B cell (primary cell): ENCODE measurements around the gene KCNQ1OT1. TPM values are rescaled to one million over a fixed set of nuclear protein-coding genes. Genes with fewer than 3 reads are reported as not detected.

Experiments used
- ATAC-seq: fragments of 200-7000 bp; cut with Tn5 transposase; one replicate; pipeline ENCODE4 v1.10.0; 2021; ENCODE audit warnings: low read depth, mild to moderate bottlenecking, moderate number of reproducible peaks, moderate library complexity
- CTCF ChIA-PET: fragments of 350-600 bp; sonication (Branson Sonifier 250); formaldehyde crosslinking; loops from one replicate; lab custom pipeline; 2021; ENCODE audit warnings: antibody characterized with exemption, inconsistent platforms; lab: Charles Lee
- POLR2A ChIA-PET: fragments of 350-600 bp; sonication (Branson Sonifier 250); formaldehyde crosslinking; loops from one replicate; lab custom pipeline; 2021; ENCODE audit warnings: antibody characterized with exemption; lab: Charles Lee
- DNase-seq: peaks from one replicate; pipeline ENCODE4 v3.0.0; 2013
- H2AFZ ChIP-seq: 2 replicates; pipeline ENCODE4 v1.6.1; 2012; ENCODE audit warnings: mild to moderate bottlenecking, low read depth, low read length; ENCODE audit not compliant: insufficient read depth, poor library complexity, severe bottlenecking
- H3K27ac ChIP-seq, 2 donors: 1 replicate in 1 of 2; 2 replicates in 1 of 2; pipeline ENCODE4 v1.5.1; 2012 to 2013; ENCODE audit warnings: low read length in 2 of 2, mild to moderate bottlenecking in 2 of 2, moderate library complexity in 1 of 2
- H3K27me3 ChIP-seq, 4 experiments: fragments of 200-600 bp in 1 of 4; sonication (generic) in 1 of 4; replicated peaks in 1 of 4; 1 replicate in 2 of 4; 2 replicates in 2 of 4; pipeline versions ENCODE4 v1.6.1 to v1.7.0; 2013 to 2016; ENCODE audit warnings: low read length in 3 of 4, mild to moderate bottlenecking in 2 of 4, mixed read lengths in 1 of 4, moderate library complexity in 1 of 4; ENCODE audit not compliant: insufficient read depth in 4 of 4, control insufficient read depth in 3 of 4; ENCODE audit errors: control extremely low read depth in 1 of 4
- H3K36me3 ChIP-seq, 2 experiments: replicated peaks in 1 of 2; 1 replicate in 1 of 2; 2 replicates in 1 of 2; pipeline versions ENCODE4 v1.6.1 to v1.7.1; 2013; ENCODE audit warnings: low read length in 1 of 2; ENCODE audit not compliant: insufficient read depth in 2 of 2, control insufficient read depth in 1 of 2; ENCODE audit errors: control extremely low read depth in 1 of 2, extremely low read depth in 1 of 2
- H3K4me1 ChIP-seq, 2 donors: fragments of 200-600 bp in 1 of 2; sonication (generic) in 1 of 2; 1 replicate in 1 of 2; 2 replicates in 1 of 2; pipeline versions ENCODE4 v1.5.1 to v1.6.1; 2013 to 2017; ENCODE audit warnings: low read length in 2 of 2; ENCODE audit not compliant: control insufficient read depth in 2 of 2, insufficient read depth in 2 of 2
- H3K4me2 ChIP-seq: replicated peaks from 2 replicates; pipeline ENCODE3; 2012; ENCODE audit warnings: mild to moderate bottlenecking, low read depth, low read length; ENCODE audit not compliant: poor library complexity, severe bottlenecking
- H3K4me3 ChIP-seq, 5 experiments: fragments of 200-600 bp in 1 of 5; sonication (generic) in 1 of 5; 1 replicate in 3 of 5; 2 replicates in 2 of 5; pipeline versions ENCODE4 v1.5.1 to v1.7.0; 2011 to 2016; ENCODE audit warnings: low read length in 4 of 5, mild to moderate bottlenecking in 4 of 5, low read depth in 2 of 5, control low read depth in 1 of 5, moderate library complexity in 1 of 5; ENCODE audit not compliant: insufficient read depth in 1 of 5; ENCODE audit errors: control extremely low read depth in 1 of 5, extremely low read depth in 1 of 5
- H3K79me2 ChIP-seq: fragments of 200-600 bp; sonication (generic); one replicate; pipeline ENCODE4 v1.6.0; 2016; ENCODE audit warnings: low read length; ENCODE audit not compliant: control insufficient read depth, insufficient read depth
- H3K9ac ChIP-seq: fragments of 200-600 bp; sonication (generic); 2 replicates; pipeline ENCODE4 v1.6.1; 2017; ENCODE audit warnings: mild to moderate bottlenecking, low read length, moderate library complexity
- H3K9me3 ChIP-seq, 3 donors: one replicate each; pipeline versions ENCODE4 v1.6.1 to v1.7.1; 2013; ENCODE audit warnings: low read length in 2 of 3; ENCODE audit not compliant: control insufficient read depth in 2 of 3, insufficient read depth in 1 of 3; ENCODE audit errors: control extremely low read depth in 1 of 3
- H4K20me1 ChIP-seq: 2 replicates; pipeline ENCODE4 v1.6.0; 2012; ENCODE audit warnings: mild to moderate bottlenecking, low read length; ENCODE audit not compliant: insufficient read depth, control insufficient read depth, poor library complexity, severe bottlenecking
- H3K27ac Mint-ChIP-seq: one replicate; pipeline ENCODE4 v1.8.0; 2021; ENCODE audit warnings: mixed read lengths
- H3K27me3 Mint-ChIP-seq: one replicate; pipeline ENCODE4 v1.8.0; 2021; ENCODE audit warnings: mixed read lengths
- H3K4me1 Mint-ChIP-seq: one replicate; pipeline ENCODE4 v1.8.0; 2021; ENCODE audit warnings: mixed read lengths
- H3K4me3 Mint-ChIP-seq: one replicate; pipeline ENCODE4 v1.8.0; 2021; ENCODE audit warnings: mixed read lengths
- H3K9me3 Mint-ChIP-seq: one replicate; pipeline ENCODE4 v1.8.0; 2022; ENCODE audit warnings: mixed read lengths; ENCODE audit not compliant: insufficient read depth
- EZH2 ChIP-seq: IDR thresholded peaks from 2 replicates; pipeline ENCODE4 v1.6.1; 2012; ENCODE audit warnings: borderline replicate concordance, low read depth, mild to moderate bottlenecking, moderate library complexity, low read length; ENCODE audit not compliant: insufficient read depth, poor library complexity, severe bottlenecking
- WGBS: methylation state at CpG from one replicate; pipeline ENCODE4 v1.1.5; 2013; ENCODE audit warnings: missing lambda C conversion rate; ENCODE audit not compliant: insufficient coverage; 5-methylcytosine and 5-hydroxymethylcytosine counted together
- intact Hi-C: fragments of 100-400 bp; cut with micrococcal nuclease; formaldehyde crosslinking; loops from one replicate; pipeline ENCODE4 v1.10.0; 2022
- polyA plus RNA-seq: library from polyadenylated mRNA; depleted of rRNA; stranded (reverse); fragments of >200 nt; gene quantifications from 2 replicates; pipeline ENCODE4 v1.2.3, GENCODE V29; 2012
- total RNA-seq, 2 donors: library from RNA; stranded (reverse); fragments of 120-200 nt in 1 of 2; gene quantifications; 1 replicate in 1 of 2; 2 replicates in 1 of 2; pipeline versions ENCODE4 v1.2.3 to v1.2.4, GENCODE V29; 2013 to 2022
- TF ChIP-seq, protein P1 (sequence below): fragments of 200-600 bp; IDR thresholded peaks from one replicate; pipeline ENCODE4 v1.8.0; 2022; ENCODE audit warnings: antibody characterized with exemption, mild to moderate bottlenecking

The KCNQ1OT1 gene
- total and polyA plus RNA-seq, 2 donors (not counting 1 experiment from before 2014, with no cell fraction given): 0.03 to 0.89 TPM

DNA sequence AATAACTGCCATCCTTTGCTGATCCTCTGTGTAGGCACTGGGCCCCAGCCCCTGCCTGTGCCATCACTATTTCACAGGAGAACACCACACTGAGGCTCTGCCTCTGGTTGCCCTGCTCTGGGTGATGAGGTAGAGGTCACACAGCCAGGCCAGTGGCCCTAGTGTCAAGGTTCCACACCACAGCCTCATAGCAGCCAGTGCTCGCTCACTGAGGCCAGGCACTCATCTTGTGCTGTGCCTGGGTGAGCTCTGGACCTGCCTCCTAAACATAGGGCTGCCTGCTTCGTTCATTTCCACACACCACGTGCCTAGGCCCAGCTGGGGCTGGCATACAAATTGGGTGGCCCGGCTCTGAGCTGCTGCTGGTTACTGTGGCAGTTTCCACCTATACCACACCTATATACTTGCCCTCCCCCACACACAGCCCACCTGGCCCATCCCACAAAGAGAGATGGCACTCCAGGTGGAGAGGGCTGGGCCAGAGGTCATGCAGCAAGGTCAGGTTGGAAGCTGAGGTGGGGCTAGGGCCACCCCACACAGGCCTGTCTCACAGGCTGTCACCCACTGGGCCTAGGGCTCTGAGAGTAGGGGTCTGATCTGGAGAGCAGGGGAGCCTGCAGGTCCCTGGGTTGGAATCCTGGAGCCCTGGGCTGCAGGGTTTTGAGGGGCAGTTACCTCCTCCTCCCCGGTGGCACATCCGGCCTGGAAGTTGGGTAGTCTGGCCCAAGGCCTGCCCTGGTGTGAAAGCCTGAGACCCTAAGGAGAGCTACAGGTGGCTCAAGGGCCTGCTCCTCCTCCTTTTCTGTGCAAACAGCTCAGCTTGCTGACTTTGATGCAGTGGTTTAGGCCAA is 11.2 kb downstream of the KCNQ1OT1 start:
- CTCF ChIA-PET: no interaction called here
- H3K79me2 ChIP-seq: peaks cover 5% of the 10 kb centered on the region
- peaks cover 12% of the 10 kb centered on the region for H3K4me1 Mint-ChIP-seq

GRCh38 chr11:2687782-2688191 is 12.0 kb downstream of the KCNQ1OT1 start:
- CTCF ChIA-PET: no interaction called here
- 81% methylated on average over 7 of the region's 7 CpGs for WGBS
- H2AFZ ChIP-seq: no peak overlapping the region
- intact Hi-C loops: no loop called here
- TF ChIP-seq, protein P1, sequence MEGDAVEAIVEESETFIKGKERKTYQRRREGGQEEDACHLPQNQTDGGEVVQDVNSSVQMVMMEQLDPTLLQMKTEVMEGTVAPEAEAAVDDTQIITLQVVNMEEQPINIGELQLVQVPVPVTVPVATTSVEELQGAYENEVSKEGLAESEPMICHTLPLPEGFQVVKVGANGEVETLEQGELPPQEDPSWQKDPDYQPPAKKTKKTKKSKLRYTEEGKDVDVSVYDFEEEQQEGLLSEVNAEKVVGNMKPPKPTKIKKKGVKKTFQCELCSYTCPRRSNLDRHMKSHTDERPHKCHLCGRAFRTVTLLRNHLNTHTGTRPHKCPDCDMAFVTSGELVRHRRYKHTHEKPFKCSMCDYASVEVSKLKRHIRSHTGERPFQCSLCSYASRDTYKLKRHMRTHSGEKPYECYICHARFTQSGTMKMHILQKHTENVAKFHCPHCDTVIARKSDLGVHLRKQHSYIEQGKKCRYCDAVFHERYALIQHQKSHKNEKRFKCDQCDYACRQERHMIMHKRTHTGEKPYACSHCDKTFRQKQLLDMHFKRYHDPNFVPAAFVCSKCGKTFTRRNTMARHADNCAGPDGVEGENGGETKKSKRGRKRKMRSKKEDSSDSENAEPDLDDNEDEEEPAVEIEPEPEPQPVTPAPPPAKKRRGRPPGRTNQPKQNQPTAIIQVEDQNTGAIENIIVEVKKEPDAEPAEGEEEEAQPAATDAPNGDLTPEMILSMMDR: no peak
- TF ChIP-seq EZH2: no peak
- H3K79me2 ChIP-seq: peaks cover 5% of the 10 kb centered on the region
- H3K27me3 ChIP-seq: no peaks in the 10 kb centered on the region
- ATAC-seq: no peak
- Mint-ChIP-seq H3K4me3 (no peak overlapping the region), H3K27ac (no peak overlapping the region), H3K27me3 (no peaks in the 10 kb centered on the region), H3K4me1 (peaks cover 12% of the 10 kb centered on the region), H3K9me3 (no peaks in the 10 kb centered on the region)
- H3K4me1 ChIP-seq: peaks cover 0 to 5% of the 10 kb centered on the region in 2 donors
- H3K4me2 ChIP-seq: no peak overlapping the region
- no peaks in the 10 kb centered on the region for H4K20me1 ChIP-seq
- no peak overlapping the region for H3K4me3 ChIP-seq
- no peaks in the 10 kb centered on the region for H3K36me3 ChIP-seq
- no peak overlapping the region for H3K27ac ChIP-seq
- POLR2A ChIA-PET: no interaction called here
- no peak for DNase-seq
- H3K9ac ChIP-seq: no peak overlapping the region
- no peaks in the 10 kb centered on the region for H3K9me3 ChIP-seq

More for the DNA sequence above, 11.2 kb downstream of the KCNQ1OT1 start:
- Histone ChIP-seq H3K9me3 (no peaks in the 10 kb centered on the region), H3K4me3 (no peak overlapping the region), H3K36me3 (no peaks in the 10 kb centered on the region), H3K9ac (no peak overlapping the region), H2AFZ (no peak overlapping the region), H3K27ac (no peak overlapping the region), H4K20me1 (no peaks in the 10 kb centered on the region), H3K4me2 (no peak overlapping the region), H3K27me3 (no peaks in the 10 kb centered on the region), H3K4me1 (peaks cover under 1 to 6% of the 10 kb centered on the region in 2 donors)
- no peaks in the 10 kb centered on the region for H3K27me3 Mint-ChIP-seq
- POLR2A ChIA-PET: no interaction called here
- no peaks in the 10 kb centered on the region for H3K9me3 Mint-ChIP-seq
- no peak for DNase-seq
- TF ChIP-seq, protein P1: no peak
- no peak for TF ChIP-seq EZH2
- no peak overlapping the region for H3K4me3 Mint-ChIP-seq
- intact Hi-C loops: no loop called here
- no peak for ATAC-seq
- peak overlapping the region; percentile 6 for H3K27ac Mint-ChIP-seq
- WGBS: 73% methylated on average over 6 of the region's 6 CpGs
